Mucosa of descending colon (tissue), 3 donors: ENCODE data around the gene IFT81. TPM values are rescaled to one million over a fixed set of nuclear protein-coding genes. Genes with fewer than 3 reads are reported as not detected.

ENCODE experiments used
- ATAC-seq: fragments of 200-7000 bp; cut with Tn5 transposase; one replicate; pipeline ENCODE4 v1.9.1; 2020; ENCODE audit warnings: mild to moderate bottlenecking, moderate library complexity
- DNase-seq, 3 donors: peaks; one replicate each; pipeline ENCODE4 v3.0.0-alpha.2; 2020
- H3K36me3 ChIP-seq: fragments of 200-600 bp; one replicate; pipeline ENCODE4 v1.8.0; 2021; ENCODE audit warnings: low read depth, mild to moderate bottlenecking
- H3K4me1 ChIP-seq: fragments of 200-600 bp; one replicate; pipeline ENCODE4 v1.8.0; 2021; ENCODE audit warnings: low read depth, mild to moderate bottlenecking
- H3K4me3 ChIP-seq: fragments of 200-600 bp; one replicate; pipeline ENCODE4 v1.8.0; 2021; ENCODE audit warnings: mild to moderate bottlenecking
- H3K9me3 ChIP-seq: fragments of 200-600 bp; one replicate; pipeline ENCODE4 v1.8.0; 2021; ENCODE audit warnings: mild to moderate bottlenecking
- CTCF ChIP-seq: fragments of 200-600 bp; IDR thresholded peaks from one replicate; pipeline ENCODE4 v1.8.0; 2022; ENCODE audit warnings: antibody characterized with exemption, mild to moderate bottlenecking
- intact Hi-C, 2 donors: fragments of 100-400 bp; cut with DNase I in 1 of 2; cut with micrococcal nuclease in 1 of 2; formaldehyde crosslinking; loops; one replicate each; pipeline versions ENCODE4 v1.11.0 to v1.11.1; 2022; cut with DNase I, micrococcal nuclease
- total RNA-seq, 3 donors: library from RNA; stranded (reverse); fragmentation: NEBNext Ultra II Directional in 2 of 3; extraction: Animal tissue kit (Norgen Biotek cat#: 25700) in 2 of 3; gene quantifications; one replicate each; pipeline versions ENCODE4 v1.2.1 to v1.2.4, GENCODE V29; 2021 to 2023
- donor health status: DM: no; HTN: no; CAD: no; lungs with moderate emphysema.
- donor health status: DM: no; HTN: no; CAD: no.
- donor health status: DM: no; HTN: yes; CAD: no.

IFT81 gene
- total RNA-seq, 3 donors from 2014 or later, result 3.8 to 12.7 (median 6.3) TPM

GRCh38 chr12:110170535-110171185 lies 46.5 kb downstream of the IFT81 start:
- Histone ChIP-seq H3K4me1 (no peaks in the 10 kb centered on the region), H3K4me3 (no peak overlapping the region), H3K36me3 (no peaks in the 10 kb centered on the region), H3K9me3 (no peaks in the 10 kb centered on the region)
- intact Hi-C loops, result no loop called here
- TF ChIP-seq CTCF, result no peak
- no peak for DNase-seq
- ATAC-seq, result no peak

GRCh38 chr12:110171186-110171538 lies 47.0 kb downstream of the IFT81 start:
- Histone ChIP-seq H3K36me3 (no peaks in the 10 kb centered on the region), H3K4me3 (no peak overlapping the region), H3K9me3 (no peaks in the 10 kb centered on the region), H3K4me1 (no peaks in the 10 kb centered on the region)
- intact Hi-C loops, result no loop called here
- TF ChIP-seq CTCF, result no peak
- ATAC-seq (no peak), DNase-seq (no peak)

GRCh38 chr12:110171636-110172035 lies 47.5 kb downstream of the IFT81 start:
- H3K36me3 ChIP-seq, result no peaks in the 10 kb centered on the region

GRCh38 chr12:110174373-110174996 lies 50.3 kb downstream of the IFT81 start:
- no peak for TF ChIP-seq CTCF
- intact Hi-C loops, result no loop called here
- no peak for ATAC-seq

More at GRCh38 chr12:110171636-110172035, 47.5 kb downstream of the IFT81 start:
- TF ChIP-seq CTCF, result no peak
- DNase-seq (no peak), ATAC-seq (no peak)
- Histone ChIP-seq H3K4me3 (no peak overlapping the region), H3K4me1 (no peaks in the 10 kb centered on the region), H3K9me3 (no peaks in the 10 kb centered on the region)
- intact Hi-C loops, result no loop called here

GRCh38 chr12:110175201-110175600 lies 51.0 kb downstream of the IFT81 start:
- Histone ChIP-seq H3K9me3 (no peaks in the 10 kb centered on the region), H3K4me1 (no peaks in the 10 kb centered on the region), H3K4me3 (no peak overlapping the region), H3K36me3 (no peaks in the 10 kb centered on the region)
- no peak for TF ChIP-seq CTCF
- intact Hi-C loops, result no loop called here
- no peak for DNase-seq
- no peak for ATAC-seq

More at GRCh38 chr12:110174373-110174996, 50.3 kb downstream of the IFT81 start:
- Histone ChIP-seq H3K36me3 (no peaks in the 10 kb centered on the region), H3K4me3 (no peak overlapping the region), H3K4me1 (no peaks in the 10 kb centered on the region), H3K9me3 (no peaks in the 10 kb centered on the region)
- DNase-seq, result no peak
